KMS-11 (cell line): Measurements from ENCODE around the gene CDC42EP1.

ENCODE experiments used
- H2AFZ ChIP-seq: fragments of 200-600 bp; sonication (generic); 2 replicates; pipeline ENCODE4 v1.6.1; 2016; ENCODE audit warnings: antibody characterized with exemption, mixed run types, low read depth
- H3K27ac ChIP-seq: fragments of 200-600 bp; sonication (generic); 2 replicates; pipeline ENCODE4 v1.6.1; 2016; ENCODE audit warnings: mild to moderate bottlenecking, mixed run types
- H3K27me3 ChIP-seq: fragments of 200-600 bp; sonication (generic); 2 replicates; pipeline ENCODE4 v1.6.1; 2017; ENCODE audit warnings: mild to moderate bottlenecking, low read depth, mixed run types, moderate library complexity; ENCODE audit not compliant: insufficient read depth
- H3K36me3 ChIP-seq: fragments of 200-600 bp; sonication (generic); 2 replicates; pipeline ENCODE4 v1.6.1; 2017; ENCODE audit warnings: mild to moderate bottlenecking, mixed run types; ENCODE audit not compliant: insufficient read depth
- H3K4me1 ChIP-seq: fragments of 200-600 bp; sonication (generic); 2 replicates; pipeline ENCODE4 v1.6.1; 2016; ENCODE audit warnings: mild to moderate bottlenecking, low read depth, mixed run types; ENCODE audit not compliant: poor library complexity, severe bottlenecking
- H3K4me2 ChIP-seq: fragments of 200-600 bp; sonication (generic); 2 replicates; pipeline ENCODE4 v1.7.0; 2016; ENCODE audit warnings: mild to moderate bottlenecking, mixed run types
- H3K4me3 ChIP-seq: fragments of 200-600 bp; sonication (generic); IDR thresholded peaks from 2 replicates; pipeline ENCODE4 v1.6.1; 2017; ENCODE audit warnings: low read depth, low read length, mixed read lengths; ENCODE audit not compliant: insufficient read depth
- H3K79me2 ChIP-seq: fragments of 200-600 bp; sonication (generic); 2 replicates; pipeline ENCODE4 v1.6.1; 2016; ENCODE audit warnings: low read depth, mixed run types; ENCODE audit not compliant: insufficient read depth
- H3K9ac ChIP-seq: fragments of 200-600 bp; sonication (generic); 2 replicates; pipeline ENCODE4 v1.6.1; 2016; ENCODE audit warnings: mild to moderate bottlenecking, mixed run types
- H4K20me1 ChIP-seq: fragments of 200-600 bp; sonication (generic); 2 replicates; pipeline ENCODE4 v1.6.1; 2016; ENCODE audit warnings: mild to moderate bottlenecking, mixed run types; ENCODE audit not compliant: insufficient read depth
- CTCF ChIP-seq: fragments of 200-600 bp; sonication (generic); conservative IDR thresholded peaks from 2 replicates; pipeline ENCODE4 v1.6.1; 2017; ENCODE audit warnings: low read depth, mild to moderate bottlenecking, antibody characterized with exemption, low read length, moderate library complexity, mixed read lengths

The CDC42EP1 gene

DNA sequence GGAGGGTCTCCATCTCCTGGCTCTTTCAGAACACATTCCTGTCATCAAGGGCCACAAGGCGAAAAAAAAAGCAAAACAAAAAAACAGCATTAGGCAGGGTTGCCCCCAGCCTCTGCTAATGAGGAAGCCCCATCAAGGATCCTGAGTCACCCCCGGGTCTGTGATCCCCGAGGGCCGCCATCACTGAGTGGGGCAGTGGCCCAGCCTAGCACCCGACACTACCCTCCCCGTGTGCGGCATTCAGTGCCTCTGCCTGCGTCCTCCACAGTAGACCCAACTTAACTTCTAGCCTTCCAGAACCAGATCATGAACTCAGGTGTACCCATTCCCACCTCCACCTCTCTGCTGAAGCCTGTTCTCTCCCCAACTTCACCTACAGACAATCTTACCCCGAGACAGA is 6.6 kb upstream of the CDC42EP1 start:
- H3K27me3 ChIP-seq: peaks cover 65% of the 10 kb centered on the region; the same call in 1 of the 2 replicates
- H2AFZ ChIP-seq: no peak overlapping the region
- no peak overlapping the region for H3K27ac ChIP-seq
- TF ChIP-seq CTCF: no peak
- H3K9ac ChIP-seq: no peak overlapping the region
- no peaks in the 10 kb centered on the region for H3K36me3 ChIP-seq
- no peak overlapping the region for H3K4me3 ChIP-seq
- H3K79me2 ChIP-seq: no peaks in the 10 kb centered on the region
- peaks cover 14% of the 10 kb centered on the region for H3K4me1 ChIP-seq
- H3K4me2 ChIP-seq: no peak overlapping the region
- no peaks in the 10 kb centered on the region for H4K20me1 ChIP-seq

DNA sequence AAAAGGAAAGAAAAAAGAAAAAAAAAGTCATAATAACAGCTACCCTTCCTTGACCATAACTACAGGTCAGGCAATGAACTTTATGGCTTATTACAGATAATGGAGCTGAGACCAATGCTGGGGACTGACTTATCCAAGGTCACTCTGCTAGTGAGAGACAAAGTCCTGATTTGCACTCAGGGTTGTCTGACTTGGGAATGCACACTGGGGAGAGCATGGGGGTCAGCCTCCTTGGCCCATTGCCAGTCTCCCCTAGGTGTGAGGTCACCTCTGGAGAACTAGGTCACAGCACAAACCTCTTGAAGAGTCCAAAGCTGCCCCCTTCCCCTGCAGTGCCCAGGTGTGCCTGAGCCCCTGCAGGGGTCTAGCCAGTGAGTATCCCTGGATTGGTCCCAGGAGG is 5.3 kb upstream of the CDC42EP1 start:
- Histone ChIP-seq H3K4me1 (peaks cover 12% of the 10 kb centered on the region), H3K9ac (no peak overlapping the region), H3K36me3 (no peaks in the 10 kb centered on the region), H2AFZ (no peak overlapping the region), H3K27me3 (peaks cover 75% of the 10 kb centered on the region), H3K27ac (no peak overlapping the region), H3K4me2 (no peak overlapping the region), H4K20me1 (no peaks in the 10 kb centered on the region), H3K4me3 (no peak overlapping the region), H3K79me2 (no peaks in the 10 kb centered on the region)
- no peak for TF ChIP-seq CTCF

- Histone ChIP-seq H2AFZ (no peak overlapping the region), H3K4me1 (peaks cover 4% of the 10 kb centered on the region), H3K27me3 (peaks cover 78% of the 10 kb centered on the region), H3K79me2 (no peaks in the 10 kb centered on the region), H3K36me3 (no peaks in the 10 kb centered on the region), H3K9ac (no peak overlapping the region), H4K20me1 (no peaks in the 10 kb centered on the region), H3K4me2 (no peak overlapping the region), H3K4me3 (no peak overlapping the region), H3K27ac (no peak overlapping the region)
- no peak for TF ChIP-seq CTCF
Observed at GRCh38 chr22:37556710-37557109, 3.6 kb upstream of the CDC42EP1 start.

DNA sequence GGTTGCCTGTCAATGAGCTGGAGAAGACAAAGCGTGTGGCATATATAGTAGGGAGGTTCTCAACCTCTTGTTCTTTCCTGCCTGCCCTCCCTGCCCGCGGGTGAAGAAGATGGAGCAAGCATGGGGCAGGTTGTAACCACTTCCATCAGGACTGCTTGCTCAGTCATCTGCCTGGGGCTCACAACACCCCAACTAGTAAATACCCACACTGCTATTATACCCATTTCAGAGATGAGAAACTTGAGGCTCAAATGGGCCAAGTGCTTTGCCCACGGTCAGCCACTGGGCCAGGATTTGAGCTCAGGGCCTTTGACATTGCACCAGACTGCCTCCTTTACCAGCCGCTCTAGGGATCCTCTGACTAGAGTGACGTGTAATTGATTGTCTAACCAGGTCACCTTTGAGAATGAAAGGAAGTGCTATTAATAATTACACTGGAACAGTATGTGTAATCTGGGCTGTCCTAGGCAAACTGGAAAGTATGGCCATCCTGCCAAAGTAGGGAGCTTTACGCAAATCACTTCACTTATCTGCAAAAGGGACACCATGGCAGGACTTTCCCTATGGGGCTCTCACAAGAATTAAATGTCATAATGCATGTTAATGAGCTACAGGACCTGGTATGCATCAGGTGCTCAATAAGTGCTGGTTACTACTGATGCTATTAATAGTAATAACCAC is 2.8 kb upstream of the CDC42EP1 start:
- peaks cover 9% of the 10 kb centered on the region for H3K4me1 ChIP-seq
- H3K27ac ChIP-seq: no peak overlapping the region
- H2AFZ ChIP-seq: no peak overlapping the region
- TF ChIP-seq CTCF: no peak
- no peaks in the 10 kb centered on the region for H4K20me1 ChIP-seq
- no peak overlapping the region for H3K4me2 ChIP-seq
- H3K27me3 ChIP-seq: peaks cover 77% of the 10 kb centered on the region
- H3K79me2 ChIP-seq: no peaks in the 10 kb centered on the region
- H3K9ac ChIP-seq: no peak overlapping the region
- H3K4me3 ChIP-seq: no peak overlapping the region
- no peaks in the 10 kb centered on the region for H3K36me3 ChIP-seq
